Measurements from ENCODE around the gene PCSK6. TPM values are rescaled to one million over a fixed set of nuclear protein-coding genes. Genes with fewer than 3 reads are reported as not detected.

PCSK6 gene
- total RNA-seq, 2 experiments from 2014 or later, result 0.46 to 0.74 TPM

- CTCF ChIA-PET, result no interaction called here
- Mint-ChIP-seq H3K27ac (no peak overlapping the region), H3K36me3 (ENCODE audit: low read depth) (no peaks in the 10 kb centered on the region), H3K9me3 (no peaks in the 10 kb centered on the region), H3K4me3 (no peak overlapping the region), H3K27me3 (peaks cover 12% of the 10 kb centered on the region), H3K4me1 (peaks cover 3% of the 10 kb centered on the region)
- POLR2A ChIA-PET, result no interaction called here
- no peak for DNase-seq
Measured at GRCh38 chr15:101447168-101447533, 42.4 kb downstream of the PCSK6 start.

DNA sequence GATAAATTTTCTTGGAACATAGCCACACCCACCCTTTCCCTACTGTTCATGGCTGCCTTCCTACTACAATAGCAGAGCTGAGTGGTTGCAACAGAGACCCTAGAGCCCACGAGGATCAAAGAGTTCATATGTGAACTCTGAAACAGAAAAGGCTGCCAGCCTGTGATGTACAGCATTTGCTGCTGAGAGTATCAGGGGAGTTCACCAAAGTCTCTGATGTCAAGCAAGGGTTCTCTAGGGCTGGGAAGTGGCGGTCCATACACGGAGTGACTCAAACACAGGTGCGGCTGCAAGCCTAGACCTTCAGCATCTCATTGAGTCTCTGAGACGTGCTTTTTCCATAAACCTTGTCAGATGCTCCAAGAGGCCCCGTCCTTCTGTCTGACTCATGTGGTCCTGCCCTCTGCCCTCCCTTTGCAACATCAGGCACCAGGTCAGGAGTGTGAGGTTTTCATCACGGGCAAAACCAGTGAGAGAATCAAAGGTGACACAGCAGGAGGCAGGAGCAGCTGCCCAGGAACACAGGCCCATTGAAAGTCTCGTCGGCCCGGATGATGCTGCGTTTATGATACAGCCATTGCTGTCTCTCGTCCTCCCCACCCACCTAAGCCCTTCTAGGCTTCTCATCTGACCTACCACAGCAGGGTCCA, 42.9 kb downstream of the PCSK6 start:
- ChIA-PET CTCF (no interaction called here), POLR2A (no interaction called here)
- peaks cover 2% of the 10 kb centered on the region for H3K4me1 Mint-ChIP-seq
- no peak for DNase-seq
- no peaks in the 10 kb centered on the region for H3K9me3 Mint-ChIP-seq
- H3K4me3 Mint-ChIP-seq, result no peak overlapping the region
- H3K27ac Mint-ChIP-seq, result no peak overlapping the region
- H3K36me3 Mint-ChIP-seq (ENCODE audit: low read depth), result no peaks in the 10 kb centered on the region
- H3K27me3 Mint-ChIP-seq, result peaks cover 10% of the 10 kb centered on the region

DNA sequence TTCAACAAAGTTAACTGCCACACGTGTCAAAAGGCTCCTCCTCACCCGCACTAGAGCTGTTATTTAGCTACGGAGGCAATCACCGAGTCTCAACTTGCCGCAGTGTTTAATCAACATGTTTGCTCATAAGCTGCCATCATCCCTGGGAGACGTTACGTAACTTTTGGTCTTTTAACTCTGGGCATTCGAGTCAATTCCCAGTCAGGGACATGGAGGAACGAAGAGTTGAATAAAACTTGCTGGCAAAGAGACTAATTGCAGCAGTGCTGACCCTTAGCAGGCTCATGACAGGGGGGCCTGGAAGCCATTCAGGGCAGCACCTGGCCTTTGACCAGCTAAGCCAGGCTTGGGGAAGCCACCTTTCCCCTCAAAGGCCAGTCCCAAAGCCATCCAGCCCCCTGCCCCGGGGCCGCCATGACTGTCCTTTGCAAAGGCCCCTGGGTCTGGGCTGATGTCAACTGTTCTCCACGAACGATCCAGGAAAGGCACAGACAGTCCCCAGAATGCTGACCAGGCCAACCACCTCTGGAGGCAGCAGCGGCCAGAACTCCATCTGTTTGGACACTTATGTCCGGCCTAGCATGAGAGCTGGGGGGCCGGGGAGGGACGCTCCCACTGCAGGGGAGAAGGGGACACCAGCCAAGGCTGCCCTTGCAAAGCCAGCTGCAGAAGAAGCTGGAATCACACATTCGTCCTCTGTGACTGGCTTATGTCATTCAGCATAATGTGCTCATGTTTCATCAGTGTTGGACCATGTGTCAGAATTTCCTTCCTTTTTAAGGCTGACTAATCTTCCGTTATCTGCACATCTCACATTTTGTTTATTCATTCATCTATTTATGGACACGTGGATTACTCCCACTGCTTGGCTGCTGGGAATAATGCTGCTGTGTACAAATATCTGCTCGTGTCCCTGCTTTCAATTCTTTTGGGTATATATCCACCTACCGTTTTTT, 43.7 kb downstream of the PCSK6 start:
- Mint-ChIP-seq H3K9me3 (no peaks in the 10 kb centered on the region), H3K36me3 (ENCODE audit: low read depth) (no peaks in the 10 kb centered on the region), H3K4me1 (peaks cover 1% of the 10 kb centered on the region), H3K27me3 (peaks cover 9% of the 10 kb centered on the region), H3K27ac (no peak overlapping the region), H3K4me3 (no peak overlapping the region)
- ChIA-PET POLR2A (no interaction called here), CTCF (interaction anchor here (0.8 kb wide), 1 partner anchor 10 kb away, joined by 3 read pairs; no protein-coding TSS in a partner anchor)
- DNase-seq, result no peak

- no peak for DNase-seq
- Mint-ChIP-seq H3K27ac (no peak overlapping the region), H3K36me3 (ENCODE audit: low read depth) (no peaks in the 10 kb centered on the region), H3K9me3 (no peaks in the 10 kb centered on the region), H3K4me1 (peaks cover 1% of the 10 kb centered on the region), H3K4me3 (no peak overlapping the region), H3K27me3 (peaks cover 11% of the 10 kb centered on the region)
- POLR2A ChIA-PET, result no interaction called here
- CTCF ChIA-PET, result interaction anchor here (0.8 kb wide), 1 partner anchor 11 kb away, joined by 3 read pairs; no protein-coding TSS in a partner anchor
Measured at GRCh38 chr15:101444807-101445508, 44.5 kb downstream of the PCSK6 start.

- Mint-ChIP-seq H3K27me3 (peaks cover 16% of the 10 kb centered on the region), H3K27ac (no peak overlapping the region), H3K36me3 (ENCODE audit: low read depth) (no peaks in the 10 kb centered on the region), H3K9me3 (no peaks in the 10 kb centered on the region), H3K4me3 (no peak overlapping the region), H3K4me1 (peaks cover 1% of the 10 kb centered on the region)
- CTCF ChIA-PET, result no interaction called here
- DNase-seq, result no peak
- POLR2A ChIA-PET, result no interaction called here
Measured at GRCh38 chr15:101444015-101444414, 45.5 kb downstream of the PCSK6 start.

DNA sequence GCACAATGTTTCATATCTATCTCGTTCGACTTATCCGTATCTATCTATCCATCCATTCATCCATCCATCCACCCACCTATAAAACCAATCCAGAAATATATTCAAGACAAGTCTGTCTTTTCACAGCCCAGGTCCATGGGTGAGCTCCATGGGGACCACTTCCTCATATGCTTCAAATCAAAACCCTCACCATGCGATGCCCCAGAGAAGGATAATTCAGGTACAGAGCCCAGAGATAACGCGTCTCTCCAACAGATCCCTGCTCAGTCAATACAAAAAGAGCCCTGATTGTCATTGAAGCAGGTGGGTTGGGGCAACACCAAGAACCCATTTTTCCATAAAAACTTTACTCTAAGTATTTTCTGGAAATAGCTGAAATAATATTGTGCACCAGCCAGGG, 47.2 kb downstream of the PCSK6 start:
- Mint-ChIP-seq H3K4me1 (peaks cover 1% of the 10 kb centered on the region), H3K27me3 (peaks cover 21% of the 10 kb centered on the region), H3K9me3 (no peaks in the 10 kb centered on the region), H3K27ac (no peak overlapping the region), H3K4me3 (no peak overlapping the region), H3K36me3 (ENCODE audit: low read depth) (no peaks in the 10 kb centered on the region)
- DNase-seq, result no peak
- POLR2A ChIA-PET, result interaction anchor here (0.6 kb wide), 1 partner anchor 18 kb away, joined by 3 read pairs; no protein-coding TSS in a partner anchor
- CTCF ChIA-PET, result no interaction called here

DNA sequence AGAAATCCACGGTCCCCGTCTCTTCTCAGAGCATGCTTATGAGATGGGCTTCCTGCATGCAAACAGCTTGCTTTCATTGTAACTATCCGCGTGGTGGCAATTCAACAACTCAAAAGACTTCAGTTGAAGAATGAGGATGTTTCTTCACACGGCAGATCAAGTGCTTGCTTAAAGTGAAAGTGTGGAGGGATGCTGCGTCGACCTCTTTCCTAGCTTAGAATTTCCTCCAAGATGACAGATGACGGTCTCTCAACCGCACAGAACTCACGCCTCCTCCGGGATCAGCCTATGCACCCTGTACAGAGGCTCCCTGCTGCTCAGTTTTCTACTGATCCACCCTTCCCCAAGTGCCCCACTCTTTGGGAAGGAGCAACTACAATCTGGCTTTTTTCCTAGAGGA, 47.8 kb downstream of the PCSK6 start:
- Mint-ChIP-seq H3K4me3 (no peak overlapping the region), H3K4me1 (peaks cover 1% of the 10 kb centered on the region), H3K27me3 (peaks cover 21% of the 10 kb centered on the region), H3K9me3 (no peaks in the 10 kb centered on the region), H3K27ac (no peak overlapping the region), H3K36me3 (ENCODE audit: low read depth) (no peaks in the 10 kb centered on the region)
- POLR2A ChIA-PET, result no interaction called here
- CTCF ChIA-PET, result no interaction called here
- DNase-seq, result no peak

DNA sequence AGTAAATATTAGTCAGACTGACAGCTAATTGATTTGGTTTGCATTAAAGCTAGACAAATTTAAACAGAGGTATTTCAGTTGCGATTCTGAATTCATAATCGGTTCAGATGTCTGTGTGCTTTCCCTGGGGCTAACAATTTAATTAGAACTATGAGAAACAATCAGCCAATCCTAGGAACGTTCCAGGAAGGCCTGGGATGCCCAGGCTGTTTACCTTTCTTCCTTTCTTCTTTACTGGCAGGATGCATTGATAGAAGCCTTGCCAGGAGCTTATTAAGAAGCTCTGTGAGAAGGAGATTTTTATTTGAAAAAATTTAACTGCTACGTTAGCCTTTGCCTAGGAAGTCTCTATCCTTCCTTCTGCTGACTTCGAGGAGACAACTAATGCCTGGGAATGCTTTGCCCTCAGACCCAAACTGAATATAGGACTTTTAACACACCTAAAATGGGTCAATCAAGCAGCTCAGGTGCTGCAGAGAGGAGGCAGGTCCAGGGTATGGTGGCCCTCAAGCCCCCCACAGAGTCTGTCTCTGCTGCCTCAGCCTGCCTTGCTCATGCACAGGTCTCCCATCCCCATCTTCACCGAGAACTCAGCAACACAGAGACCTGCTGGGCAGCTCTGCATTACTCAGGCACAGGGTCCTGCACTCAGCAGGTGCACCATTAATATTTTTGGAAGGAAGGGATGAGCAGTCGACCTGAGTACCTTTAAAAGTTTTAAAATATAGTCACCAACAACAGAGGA, 48.5 kb downstream of the PCSK6 start:
- H3K4me1 Mint-ChIP-seq, result peaks cover 1% of the 10 kb centered on the region
- CTCF ChIA-PET, result no interaction called here
- POLR2A ChIA-PET, result no interaction called here
- H3K36me3 Mint-ChIP-seq (ENCODE audit: low read depth), result no peaks in the 10 kb centered on the region
- peaks cover 21% of the 10 kb centered on the region for H3K27me3 Mint-ChIP-seq
- H3K27ac Mint-ChIP-seq, result no peak overlapping the region
- no peak overlapping the region for H3K4me3 Mint-ChIP-seq
- H3K9me3 Mint-ChIP-seq, result no peaks in the 10 kb centered on the region
- no peak for DNase-seq

GRCh38 chr15:101439920-101440319, 49.6 kb downstream of the PCSK6 start:
- H3K4me3 Mint-ChIP-seq, result no peak overlapping the region
- H3K27me3 Mint-ChIP-seq, result peaks cover 21% of the 10 kb centered on the region
- H3K4me1 Mint-ChIP-seq, result peaks cover 1% of the 10 kb centered on the region
- ChIA-PET POLR2A (no interaction called here), CTCF (no interaction called here)
- no peak overlapping the region for H3K27ac Mint-ChIP-seq
- no peak for DNase-seq
- no peaks in the 10 kb centered on the region for H3K36me3 Mint-ChIP-seq (ENCODE audit: low read depth)
- no peaks in the 10 kb centered on the region for H3K9me3 Mint-ChIP-seq

- CTCF ChIA-PET, result interaction anchor here (1.4 kb wide), 1 partner anchor 10 kb away, joined by 3 read pairs; no protein-coding TSS in a partner anchor
- no peak overlapping the region for H3K4me3 Mint-ChIP-seq
- POLR2A ChIA-PET, result no interaction called here
- H3K9me3 Mint-ChIP-seq, result no peaks in the 10 kb centered on the region
- H3K4me1 Mint-ChIP-seq, result peaks cover 1% of the 10 kb centered on the region
- H3K27ac Mint-ChIP-seq, result no peak overlapping the region
- H3K27me3 Mint-ChIP-seq, result peaks cover 21% of the 10 kb centered on the region
- no peaks in the 10 kb centered on the region for H3K36me3 Mint-ChIP-seq (ENCODE audit: low read depth)
- no peak for DNase-seq
Measured at GRCh38 chr15:101439285-101439919, 50.1 kb downstream of the PCSK6 start.

DNA sequence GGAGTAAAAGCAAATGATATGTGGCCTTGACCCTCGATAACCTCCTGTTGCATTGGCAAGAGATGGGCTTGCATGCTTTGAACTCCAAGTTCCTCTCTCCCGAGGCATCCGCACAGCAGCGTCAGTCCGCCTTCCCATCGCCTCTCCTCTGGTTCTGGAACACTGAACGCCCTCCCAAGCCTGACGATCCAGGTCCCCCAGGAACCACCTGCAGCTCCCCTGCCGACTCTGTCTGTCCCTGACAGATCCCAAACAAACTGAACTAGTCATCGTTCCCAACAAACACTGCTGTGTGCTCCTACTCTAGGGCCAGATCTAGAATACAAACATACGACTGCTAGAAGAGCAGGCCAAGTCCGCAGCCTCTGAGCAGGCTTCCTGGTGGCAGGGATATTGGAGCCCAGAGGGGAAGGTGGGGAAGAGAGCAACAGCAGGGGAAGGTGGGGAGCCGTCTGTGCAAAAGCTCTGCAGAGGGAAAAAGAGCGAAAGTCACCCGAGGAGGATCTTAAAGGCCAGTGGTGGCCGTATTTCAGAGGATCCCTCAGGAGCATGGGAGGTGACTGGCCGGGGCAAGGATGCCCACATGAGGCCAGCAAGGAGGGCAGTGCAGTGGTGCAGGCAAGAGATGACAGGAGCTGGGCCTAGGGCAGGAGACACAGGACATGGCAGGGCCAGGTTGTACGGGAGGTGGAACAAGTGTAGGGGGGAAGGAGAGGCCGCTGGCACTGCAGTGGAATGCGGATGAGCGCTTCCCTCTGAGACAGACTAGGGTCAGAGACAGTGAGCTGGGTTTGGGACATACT, 50.8 kb downstream of the PCSK6 start:
- POLR2A ChIA-PET, result no interaction called here
- no peak overlapping the region for H3K4me3 Mint-ChIP-seq

More for the DNA sequence above, 50.8 kb downstream of the PCSK6 start:
- Mint-ChIP-seq H3K27me3 (peaks cover 21% of the 10 kb centered on the region), H3K9me3 (no peaks in the 10 kb centered on the region), H3K27ac (no peak overlapping the region), H3K36me3 (ENCODE audit: low read depth) (no peaks in the 10 kb centered on the region), H3K4me1 (peaks cover 1% of the 10 kb centered on the region)
- CTCF ChIA-PET, result interaction anchor here (1.4 kb wide), 1 partner anchor 9 kb away, joined by 3 read pairs; no protein-coding TSS in a partner anchor
- no peak for DNase-seq

Measured in activated CD4-positive, alpha-beta T cell treated with anti-CD3 and anti-CD28 coated beads, Interleukin-2, amount 10 ng/mL, durations not matched to agents 7 days and 5 days (primary cell).